GM12878 (cell line): ENCODE data around the gene ECEL1. TPM values are rescaled to one million over a fixed set of nuclear protein-coding genes. Genes with fewer than 3 reads are reported as not detected.
"Not testable (repeated sequence)": the region's sequence is repeated elsewhere in the genome, so short reads cannot be mapped to it uniquely, and the experiment has no call there.

Source experiments
- ATAC-seq: fragments of 200-7000 bp; cut with Tn5 transposase; 3 replicates; pipeline ENCODE4 v1.9.1; 2020; ENCODE audit warnings: mild to moderate bottlenecking, moderate library complexity
- BruUV-seq: library from RNA; stranded (reverse); fragments of 400-500 nt; replicated peaks from 2 replicates; lab custom pipeline; 2021; lab: Mats Ljungman, UMichigan
- CTCF ChIA-PET: fragments of 300-600 bp; sonication (Branson Sonifier 250); formaldehyde crosslinking; extraction: SDS; loops from one replicate; lab custom pipeline; 2021; ENCODE audit warnings: inconsistent platforms; lab: Yijun Ruan, JAX
- POLR2A ChIA-PET: fragments of 350-600 bp; formaldehyde crosslinking; extraction: SDS; loops from one replicate; lab custom pipeline; 2021; ENCODE audit warnings: inconsistent platforms; lab: Charles Lee
- RAD21 ChIA-PET: fragments of 300-600 bp; sonication (Branson Sonifier 250); formaldehyde crosslinking; loops from one replicate; lab custom pipeline; 2023; ENCODE audit warnings: antibody characterized with exemption; ENCODE audit not compliant: unreplicated experiment; lab: Charles Lee
- SMC1A ChIA-PET: fragments of 300-600 bp; sonication (Branson Sonifier 250); formaldehyde crosslinking; loops from one replicate; lab custom pipeline; 2023; ENCODE audit not compliant: unreplicated experiment, uncharacterized antibody; lab: Charles Lee
- DNase-seq: peaks from one replicate; pipeline ENCODE4 v3.0.0-alpha.2; 2011; ENCODE audit warnings: low read depth, low spot score
- FAIRE-seq: peaks from 3 replicates; lab custom pipeline; 2011; peaks lifted over from hg19 to GRCh38; lab: Jason Lieb, UNC
- H2AFZ ChIP-seq: 2 replicates; pipeline ENCODE4 v1.6.0; 2011; ENCODE audit warnings: low read depth, low read length, control low read depth; ENCODE audit not compliant: control insufficient read depth
- H3K27ac ChIP-seq: 2 replicates; pipeline ENCODE4 v1.5.1; 2011; ENCODE audit warnings: control low read depth; ENCODE audit not compliant: control insufficient read depth, insufficient read depth
- H3K27me3 ChIP-seq, 2 experiments: replicated peaks in 1 of 2; 2 replicates each; pipeline versions ENCODE4 v1.6.0 to v1.6.1; 2011; ENCODE audit warnings: low read length in 1 of 2; ENCODE audit not compliant: control insufficient read depth in 2 of 2, insufficient read depth in 2 of 2
- H3K36me3 ChIP-seq, 2 experiments: 2 replicates each; pipeline ENCODE4 v1.5.1; 2011; ENCODE audit warnings: low read length in 1 of 2; ENCODE audit not compliant: control insufficient read depth in 2 of 2, insufficient read depth in 2 of 2
- H3K4me1 ChIP-seq: 2 replicates; pipeline ENCODE4 v1.6.1; 2011; ENCODE audit warnings: mild to moderate bottlenecking, low read length, moderate library complexity, mixed read lengths; ENCODE audit not compliant: control insufficient read depth, insufficient read depth
- H3K4me2 ChIP-seq: 2 replicates; pipeline ENCODE4 v1.6.0; 2011; ENCODE audit warnings: control low read depth; ENCODE audit not compliant: control insufficient read depth, insufficient read depth
- H3K4me3 ChIP-seq: fragments of 200-600 bp; sonication (generic); 2 replicates; pipeline ENCODE4 v1.5.1; 2016
- H3K79me2 ChIP-seq: 2 replicates; pipeline ENCODE4 v1.6.0; 2011; ENCODE audit warnings: low read length; ENCODE audit not compliant: control insufficient read depth, insufficient read depth
- H3K9ac ChIP-seq: 2 replicates; pipeline ENCODE4 v1.8.0; 2011; ENCODE audit warnings: low read length, control low read depth, mixed read lengths; ENCODE audit not compliant: control insufficient read depth, insufficient read depth
- H3K9me3 ChIP-seq: replicated peaks from 3 replicates; pipeline ENCODE4 v1.5.1; 2011; ENCODE audit warnings: mild to moderate bottlenecking, low read length; ENCODE audit not compliant: control insufficient read depth, insufficient read depth
- H4K20me1 ChIP-seq: 2 replicates; pipeline ENCODE4 v1.6.0; 2011; ENCODE audit not compliant: control insufficient read depth, insufficient read depth
- FOS ChIP-seq: IDR thresholded peaks from 3 replicates; pipeline ENCODE4 v1.6.1; 2011; ENCODE audit warnings: borderline replicate concordance; ENCODE audit not compliant: insufficient read length; ENCODE audit errors: extremely low read depth
- HDAC2 ChIP-seq: fragments of 200-600 bp; sonication (generic); IDR thresholded peaks from 2 replicates; pipeline ENCODE4 v1.6.1; 2017
- MYB ChIP-seq: fragments of 150-350 bp; IDR thresholded peaks from 2 replicates; pipeline ENCODE4 v1.6.1; 2014; ENCODE audit warnings: mild to moderate bottlenecking, low read depth, low read length, borderline replicate concordance
- NR2F1 ChIP-seq: fragments of 450-650 bp; conservative IDR thresholded peaks from 2 replicates; pipeline ENCODE4 v1.6.1; 2017; ENCODE audit warnings: mild to moderate bottlenecking
- WGBS: methylation state at CpG from one replicate; pipeline ENCODE4 v1.1.6; 2016; ENCODE audit warnings: low lambda C conversion rate; ENCODE audit not compliant: insufficient replicate concordance, insufficient coverage; ENCODE audit errors: missing lambda C conversion rate; 5-methylcytosine and 5-hydroxymethylcytosine counted together
- in situ Hi-C: fragments of 300-500 bp; cut with MboI; formaldehyde crosslinking; loops from 9 replicates; pipeline ENCODE4 v1.14.3; 2018; ENCODE audit warnings: mixed read lengths
- intact Hi-C: fragments of 100-400 bp; cut with micrococcal nuclease; formaldehyde crosslinking; loops from one replicate; pipeline ENCODE4 v1.14.2; 2022; ENCODE audit not compliant: unreplicated experiment
- polyA plus RNA-seq, 11 experiments: library from polyadenylated mRNA; depleted of rRNA in 4 of 11; unstranded in 6 of 11; stranded (reverse) in 5 of 11; fragments of >200 nt; fragmentation: Nextera tagmentation in 4 of 11; fragmentation: Illumina TruSeq in 1 of 11; extraction: Ambion mirVana in 4 of 11; extraction: Trizol in 1 of 11; gene quantifications; 1 replicate in 1 of 11; 2 replicates in 10 of 11; pipeline versions ENCODE4 v1.2.1 to v1.2.3, GENCODE V29; 2011 to 2016; ENCODE audit warnings: inconsistent platforms in 2 of 11, missing spikeins in 2 of 11, low read depth in 1 of 11
- total RNA-seq, 4 experiments: library from RNA; depleted of rRNA in 3 of 4; stranded (reverse); fragments of >200 nt in 3 of 4; fragmentation: Illumina TruSeq in 1 of 4; extraction: Trizol in 1 of 4; gene quantifications; 2 replicates each; pipeline versions ENCODE4 v1.2.1 to v1.2.3, GENCODE V29; 2013 to 2021

ECEL1 gene
- total and polyA plus RNA-seq, 10 of the 15 experiments (the other 5 are each of a cell fraction or from before 2014, with no cell fraction given): not detected

- CTCF ChIA-PET, SMC1A ChIA-PET: not testable (repeated sequence)
- intact Hi-C loops: loop anchor here (2.0 to 5.0 kb wide), 3 partner anchors 515 to 590 kb away; partner anchors contain the start of gene NPPC
These were observed 45.7 kb downstream of the ECEL1 start for GRCh38 chr2:232441922-232442321.

GRCh38 chr2:232441147-232441651 is 46.4 kb downstream of the ECEL1 start:
- no peak for ATAC-seq
- Histone ChIP-seq H3K4me3 (no peak overlapping the region), H3K36me3 (no peaks in the 10 kb centered on the region), H2AFZ (no peak overlapping the region), H3K27ac (no peak overlapping the region), H4K20me1 (no peaks in the 10 kb centered on the region), H3K27me3 (no peaks in the 10 kb centered on the region; a peak in 1 of 4 replicates), H3K4me1 (no peaks in the 10 kb centered on the region; the same call in 1 of the 2 replicates), H3K79me2 (no peaks in the 10 kb centered on the region), H3K4me2 (no peak overlapping the region), H3K9me3 (no peaks in the 10 kb centered on the region), H3K9ac (no peak overlapping the region)
- intact Hi-C loops (loop anchor here (2.0 to 5.0 kb wide), 3 partner anchors 514 to 589 kb away; partner anchors contain the start of gene NPPC), in situ Hi-C loops (no loop called here)
- ChIA-PET RAD21 (no interaction called here), SMC1A (no interaction called here), CTCF (interaction anchor here (1.2 kb wide), 2 partner anchors 29 to 144 kb away, joined by 3 read pairs; no protein-coding TSS in a partner anchor), POLR2A (no interaction called here)
- no TSS peak for BruUV-seq
- no peak for FAIRE-seq
- 33% methylated on average over 12 of the region's 12 CpGs for WGBS
- DNase-seq: no peak
- TF ChIP-seq FOS (no peak), NR2F1 (no peak), MYB (no peak), HDAC2 (no peak)

More at GRCh38 chr2:232441922-232442321, 45.7 kb downstream of the ECEL1 start:
- POLR2A ChIA-PET, in situ Hi-C loops, H3K9me3 ChIP-seq, H3K27ac ChIP-seq, H4K20me1 ChIP-seq, H2AFZ ChIP-seq, ATAC-seq, H3K36me3 ChIP-seq, FAIRE-seq, H3K4me2 ChIP-seq, RAD21 ChIA-PET, H3K4me1 ChIP-seq, DNase-seq, BruUV-seq, H3K4me3 ChIP-seq, H3K9ac ChIP-seq, H3K79me2 ChIP-seq, H3K27me3 ChIP-seq: not testable (repeated sequence)
- 7% methylated on average over 8 of the region's 10 CpGs for WGBS
